Psoas muscle (tissue), 8 donors: ENCODE data around the gene FBXW5. TPM values are rescaled to one million over a fixed set of nuclear protein-coding genes. Genes with fewer than 3 reads are reported as not detected.

Experiments used
- ATAC-seq, 4 donors: fragments of 200-7000 bp; cut with Tn5 transposase; one replicate each; pipeline ENCODE4 v1.9.1; 2020; ENCODE audit warnings: moderate library complexity in 3 of 4, mild to moderate bottlenecking in 2 of 4
- DNase-seq, 2 donors: peaks; one replicate each; pipeline ENCODE4 v3.0.0-alpha.2; 2020
- H3K27ac ChIP-seq: fragments of 200-600 bp; one replicate; pipeline ENCODE4 v1.8.0; 2022
- H3K27me3 ChIP-seq, 3 donors: fragments of 200-600 bp in 1 of 3; one replicate each; pipeline versions ENCODE4 v1.6.1 to v1.8.0; 2013 to 2022; ENCODE audit warnings: low read length in 2 of 3, mild to moderate bottlenecking in 2 of 3, moderate library complexity in 1 of 3; ENCODE audit not compliant: insufficient read depth in 3 of 3
- H3K36me3 ChIP-seq, 2 donors: fragments of 200-600 bp in 1 of 2; one replicate each; pipeline versions ENCODE4 v1.6.1 to v1.8.0; 2013 to 2022; ENCODE audit warnings: low read depth in 1 of 2, mild to moderate bottlenecking in 1 of 2, moderate library complexity in 1 of 2; ENCODE audit not compliant: insufficient read depth in 1 of 2
- H3K4me1 ChIP-seq: fragments of 200-600 bp; one replicate; pipeline ENCODE4 v1.8.0; 2022
- H3K4me3 ChIP-seq: fragments of 200-600 bp; one replicate; pipeline ENCODE4 v1.8.0; 2022; ENCODE audit warnings: mild to moderate bottlenecking
- H3K9me3 ChIP-seq: fragments of 200-600 bp; one replicate; pipeline ENCODE4 v1.8.0; 2022
- CTCF ChIP-seq: fragments of 200-600 bp; IDR thresholded peaks from one replicate; pipeline ENCODE4 v1.8.0; 2022; ENCODE audit warnings: antibody characterized with exemption
- WGBS, 3 donors: extraction: QIAGEN DNeasy Blood & Tissue Kit; methylation state at CpG; one replicate each; pipeline versions ENCODE4 v1.1.6 to v1.1.7; 2013; 5-methylcytosine and 5-hydroxymethylcytosine counted together
- intact Hi-C, 2 donors: fragments of 100-400 bp; cut with DNase I; formaldehyde crosslinking; loops; one replicate each; pipeline versions ENCODE4 v1.11.0 to v1.14.2; 2022
- polyA plus RNA-seq, 3 donors: library from polyadenylated mRNA; stranded (reverse); fragments of 200-250 nt; gene quantifications; one replicate each; pipeline ENCODE4 v1.2.3, GENCODE V29; 2013
- total RNA-seq, 4 donors: library from RNA; stranded (reverse); fragmentation: NEBNext Ultra II Directional in 2 of 4; extraction: Animal tissue kit (Norgen Biotek cat#: 25700) in 2 of 4; gene quantifications; one replicate each; pipeline versions ENCODE4 v1.2.1 to v1.2.4, GENCODE V29; 2021 to 2023
- donor health status: healthy with polysubstance abuse.
- donor health status: DM: no; HTN: no; CAD: no; lungs with moderate emphysema.
- donor health status: Bipolar disorder and iron deficiency.
- donor health status: healthy.
- donor health status: DM: yes; HTN: yes; CAD: no.
- donor health status: DM: no; HTN: no; CAD: no.
- donor health status: DM: no; HTN: no; CAD: no.
- donor health status: DM: yes; HTN: yes; CAD: no.

FBXW5 gene
- total and polyA plus RNA-seq, 7 donors, result 135 to 261 (median 202) TPM

- Histone ChIP-seq H3K27me3 (no peaks in the 10 kb centered on the region), H3K27ac (peak overlapping the region; percentile 98), H3K4me1 (peaks cover 56% of the 10 kb centered on the region), H3K4me3 (no peak overlapping the region), H3K9me3 (no peaks in the 10 kb centered on the region), H3K36me3 (peaks cover 0 to 37% of the 10 kb centered on the region in 2 donors)
- intact Hi-C loops, result loop anchor here (5.0 kb wide), 3 partner anchors 59 to 79 kb away; partner anchors contain the start of genes EDF1 (in 1 of the 2), MAMDC4 (in 1 of the 2) and PHPT1 (in 1 of the 2)
- WGBS, 3 donors, result 90 to 92% (median 91%) methylated on average over 13 of the region's 13 CpGs
- ATAC-seq (no peak), DNase-seq (no peak)
- TF ChIP-seq CTCF, result no peak
Measured at GRCh38 chr9:136926749-136927148, 17.8 kb downstream of the FBXW5 start.

- intact Hi-C loops, result loop anchor here (5.0 kb wide), 3 partner anchors 59 to 79 kb away; partner anchors contain the start of genes EDF1 (in 1 of the 2), MAMDC4 (in 1 of the 2) and PHPT1 (in 1 of the 2)
- 86 to 93% (median 87%) methylated on average over 8 to 9 of the region's 9 CpGs for WGBS, 3 donors
Measured at GRCh38 chr9:136926154-136926704, 18.3 kb downstream of the FBXW5 start.

DNA sequence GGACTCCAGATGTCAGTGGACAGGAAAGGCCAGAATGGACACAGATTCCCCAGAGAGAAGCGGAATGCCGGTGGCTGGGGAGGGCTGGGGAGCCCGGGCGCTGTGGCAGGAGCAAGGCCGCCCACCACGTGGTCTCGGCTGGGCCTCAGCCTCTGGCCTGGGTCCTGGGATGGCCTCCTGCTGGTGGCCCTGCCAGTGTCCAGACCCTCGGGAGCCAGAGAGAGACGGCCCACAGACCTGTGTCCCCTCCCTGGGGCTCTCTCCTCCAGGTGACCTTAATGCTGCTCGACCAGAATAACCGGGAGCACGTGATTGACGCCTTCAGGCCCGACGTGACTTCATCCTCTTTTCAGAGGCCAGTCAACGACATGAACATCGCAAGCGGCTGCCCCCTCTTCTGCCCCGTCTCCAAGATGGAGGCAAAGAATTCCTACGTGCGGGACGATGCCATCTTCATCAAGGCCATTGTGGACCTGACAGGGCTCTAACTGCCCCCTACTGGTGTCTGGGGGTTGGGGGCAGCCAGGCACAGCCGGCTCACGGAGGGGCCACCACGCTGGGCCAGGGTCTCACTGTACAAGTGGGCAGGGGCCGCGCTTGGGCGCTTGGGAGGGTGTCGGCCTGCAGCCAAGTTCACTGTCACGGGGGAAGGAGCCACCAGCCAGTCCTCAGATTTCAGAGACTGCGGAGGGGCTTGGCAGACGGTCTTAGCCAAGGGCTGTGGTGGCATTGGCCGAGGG is 19.0 kb downstream of the FBXW5 start:
- Histone ChIP-seq H3K27me3 (no peaks in the 10 kb centered on the region), H3K27ac (peak overlapping the region; percentile 98), H3K4me1 (peaks cover 56% of the 10 kb centered on the region), H3K4me3 (no peak overlapping the region), H3K36me3 (peaks cover 0 to 46% of the 10 kb centered on the region in 2 donors), H3K9me3 (no peaks in the 10 kb centered on the region)
- TF ChIP-seq CTCF, result no peak
- WGBS, 3 donors, result 66 to 72% (median 70%) methylated on average over 33 of the region's 33 CpGs
- intact Hi-C loops, result loop anchor here (5.0 kb wide), 3 partner anchors 58 to 78 kb away; partner anchors contain the start of genes EDF1 (in 1 of the 2), MAMDC4 (in 1 of the 2) and PHPT1 (in 1 of the 2)
- ATAC-seq (no peak), DNase-seq (no peak)

More at GRCh38 chr9:136926154-136926704, 18.3 kb downstream of the FBXW5 start:
- no peaks in the 10 kb centered on the region for H3K27me3 ChIP-seq
- peaks cover 56% of the 10 kb centered on the region for H3K4me1 ChIP-seq
- H3K4me3 ChIP-seq, result no peak overlapping the region
- peak overlapping the region; percentile 98 for H3K27ac ChIP-seq
- DNase-seq (no peak), ATAC-seq (no peak)
- H3K36me3 ChIP-seq, result peaks cover 0 to 40% of the 10 kb centered on the region in 2 donors
- no peaks in the 10 kb centered on the region for H3K9me3 ChIP-seq
- no peak for TF ChIP-seq CTCF

DNA sequence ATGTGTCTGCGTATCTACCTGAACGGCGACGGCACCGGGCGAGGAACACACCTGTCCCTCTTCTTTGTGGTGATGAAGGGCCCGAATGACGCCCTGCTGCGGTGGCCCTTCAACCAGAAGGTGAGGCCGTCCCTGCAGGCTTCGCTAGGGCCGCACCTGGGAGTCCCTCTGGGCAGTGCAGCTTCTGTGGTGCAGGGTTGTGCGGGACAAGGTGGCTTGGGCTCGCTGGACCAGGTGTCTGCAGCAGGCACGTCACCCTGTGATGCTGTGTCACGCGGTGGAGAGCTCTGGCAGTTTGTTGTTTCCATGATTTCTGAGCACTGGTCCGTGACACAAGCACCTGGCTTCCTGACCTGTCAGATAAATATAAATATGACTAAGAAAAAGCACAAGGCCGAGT is 20.7 kb downstream of the FBXW5 start:
- Histone ChIP-seq H3K27ac (no peak overlapping the region), H3K4me3 (no peak overlapping the region)

More for the DNA sequence above, 20.7 kb downstream of the FBXW5 start:
- Histone ChIP-seq H3K4me1 (peaks cover 40% of the 10 kb centered on the region), H3K9me3 (no peaks in the 10 kb centered on the region), H3K36me3 (peaks cover 0 to 56% of the 10 kb centered on the region in 2 donors), H3K27me3 (no peaks in the 10 kb centered on the region)
- DNase-seq, result no peak
- intact Hi-C loops, result no loop called here
- no peak for ATAC-seq
- no peak for TF ChIP-seq CTCF
- 94 to 98% (median 96%) methylated on average over 19 of the region's 19 CpGs for WGBS, 3 donors
